SK-N-SH treated with all-trans-retinoic acid at 6 μM for 48 hours (cell line): ENCODE results near the gene OR5J2.
"Not testable (repeated sequence)": the region's sequence is repeated elsewhere in the genome, so short reads cannot be mapped to it uniquely, and the experiment has no call there.

ENCODE experiments used
- ARNTL ChIP-seq: fragments of 450-650 bp; formaldehyde crosslinking; IDR thresholded peaks from 2 replicates; pipeline ENCODE4 v1.5.0; 2020; ENCODE audit warnings: low read depth, mild to moderate bottlenecking, moderate library complexity, borderline replicate concordance
- CSDC2 ChIP-seq: fragments of 250-450 bp; sonication (Bioruptor Pico); IDR thresholded peaks from 2 replicates; pipeline ENCODE4 v1.5.0; 2020; ENCODE audit warnings: mild to moderate bottlenecking, moderate library complexity
- GLIS3 ChIP-seq: fragments of 250-450 bp; sonication (Bioruptor Pico); IDR thresholded peaks from 2 replicates; pipeline ENCODE4 v1.5.0; 2020; ENCODE audit warnings: mild to moderate bottlenecking, moderate library complexity
- ISL1 ChIP-seq: fragments of 250-450 bp; sonication (Bioruptor Pico); IDR thresholded peaks from 2 replicates; pipeline ENCODE4 v2.1.2; 2022; ENCODE audit warnings: mild to moderate bottlenecking, moderate library complexity
- SNAI2 ChIP-seq: fragments of 250-450 bp; sonication (Bioruptor Pico); IDR thresholded peaks from 2 replicates; pipeline ENCODE4 v1.5.0; 2020; ENCODE audit warnings: mild to moderate bottlenecking, moderate library complexity
- ZC3H10 ChIP-seq: fragments of 250-450 bp; sonication (Bioruptor Pico); IDR thresholded peaks from 2 replicates; pipeline ENCODE4 v1.5.1; 2021; ENCODE audit warnings: mild to moderate bottlenecking, moderate library complexity
- ZFP3 ChIP-seq: fragments of 250-450 bp; sonication (Bioruptor Pico); IDR thresholded peaks from 2 replicates; pipeline ENCODE4 v1.5.0; 2020; ENCODE audit warnings: mild to moderate bottlenecking, moderate library complexity
- ZFP30 ChIP-seq: fragments of 450-650 bp; formaldehyde crosslinking; IDR thresholded peaks from 2 replicates; pipeline ENCODE4 v1.5.0; 2022; ENCODE audit warnings: mild to moderate bottlenecking, moderate library complexity
- ZNF70 ChIP-seq: fragments of 450-650 bp; formaldehyde crosslinking; IDR thresholded peaks from 2 replicates; pipeline ENCODE4 v1.5.0; 2020; ENCODE audit warnings: mild to moderate bottlenecking, moderate library complexity
- TF ChIP-seq, protein P1 (sequence below): fragments of 250-450 bp; sonication (Bioruptor Pico); IDR thresholded peaks from 2 replicates; pipeline ENCODE4 v1.8.0; 2020; ENCODE audit warnings: mild to moderate bottlenecking, moderate library complexity, borderline replicate concordance

DNA sequence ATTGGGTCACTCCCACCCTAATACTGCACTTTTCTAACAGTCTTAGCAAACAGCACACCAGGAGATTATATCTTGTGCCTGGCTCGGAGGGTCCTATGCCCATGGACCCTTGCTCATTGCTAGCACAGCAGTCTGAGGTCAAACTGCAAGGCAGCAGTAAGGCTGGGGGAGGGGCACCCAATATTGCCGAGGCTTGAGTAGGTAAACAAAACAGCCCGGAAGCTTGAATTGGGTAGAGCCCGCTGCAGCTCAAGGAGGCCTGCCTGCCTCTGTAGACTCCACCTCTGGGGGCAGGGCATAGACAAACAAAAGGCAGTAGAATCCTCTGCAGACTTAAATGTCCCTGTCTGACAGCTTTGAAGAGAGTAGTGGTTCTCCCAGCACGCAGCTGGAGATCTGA, 43.3 kb downstream of the OR5J2 start:
- not testable (repeated sequence) for TF ChIP-seq GLIS3 (CRISPR knock-in tag); SNAI2 (CRISPR knock-in tag); ISL1 (CRISPR knock-in tag); ZNF70 (CRISPR knock-in tag); ZFP3; ZC3H10; ZFP30 (CRISPR knock-in tag); ARNTL (CRISPR knock-in tag); CSDC2 (CRISPR knock-in tag)
- TF ChIP-seq, protein P1, sequence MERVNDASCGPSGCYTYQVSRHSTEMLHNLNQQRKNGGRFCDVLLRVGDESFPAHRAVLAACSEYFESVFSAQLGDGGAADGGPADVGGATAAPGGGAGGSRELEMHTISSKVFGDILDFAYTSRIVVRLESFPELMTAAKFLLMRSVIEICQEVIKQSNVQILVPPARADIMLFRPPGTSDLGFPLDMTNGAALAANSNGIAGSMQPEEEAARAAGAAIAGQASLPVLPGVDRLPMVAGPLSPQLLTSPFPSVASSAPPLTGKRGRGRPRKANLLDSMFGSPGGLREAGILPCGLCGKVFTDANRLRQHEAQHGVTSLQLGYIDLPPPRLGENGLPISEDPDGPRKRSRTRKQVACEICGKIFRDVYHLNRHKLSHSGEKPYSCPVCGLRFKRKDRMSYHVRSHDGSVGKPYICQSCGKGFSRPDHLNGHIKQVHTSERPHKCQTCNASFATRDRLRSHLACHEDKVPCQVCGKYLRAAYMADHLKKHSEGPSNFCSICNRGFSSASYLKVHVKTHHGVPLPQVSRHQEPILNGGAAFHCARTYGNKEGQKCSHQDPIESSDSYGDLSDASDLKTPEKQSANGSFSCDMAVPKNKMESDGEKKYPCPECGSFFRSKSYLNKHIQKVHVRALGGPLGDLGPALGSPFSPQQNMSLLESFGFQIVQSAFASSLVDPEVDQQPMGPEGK (CRISPR knock-in tag) = not testable (repeated sequence)
